ENCODE data around the gene OLIG3. TPM values are rescaled to one million over a fixed set of nuclear protein-coding genes. Genes with fewer than 3 reads are reported as not detected.

The OLIG3 gene
- total RNA-seq, 1 experiment from 2014 or later: not detected

- no peaks in the 10 kb centered on the region for H3K9me3 ChIP-seq (ENCODE audit: insufficient read depth, low read depth)
- H3F3A ChIP-seq (ENCODE audit: insufficient read depth, low read depth): no peaks in the 10 kb centered on the region
- H3K9me2 ChIP-seq (ENCODE audit: insufficient read depth): no peaks in the 10 kb centered on the region
- H3K27me3 ChIP-seq (ENCODE audit: insufficient read depth, low read depth): peaks cover 25% of the 10 kb centered on the region
- no peak overlapping the region for H3K4me2 ChIP-seq
- no peaks in the 10 kb centered on the region for H3K4me1 ChIP-seq (replicated peaks; ENCODE audit: insufficient read depth)
- H2AFZ ChIP-seq: no peak overlapping the region
- BruUV-seq (replicated peaks): no TSS peak
- TF ChIP-seq CTCF (conservative IDR thresholded peaks at IDR 0.05) (no peak), EZH2 (IDR thresholded peaks at IDR 0.05; ENCODE audit: low read depth) (no peak)
- H3K27ac ChIP-seq: no peak overlapping the region
- intact Hi-C loops (cut with micrococcal nuclease; ENCODE audit: unreplicated experiment): no loop called here
- H3K79me2 ChIP-seq (ENCODE audit: low read depth): no peaks in the 10 kb centered on the region
- POLR2A ChIA-PET (ENCODE audit: unreplicated experiment): no interaction called here
- no peaks in the 10 kb centered on the region for H3K36me3 ChIP-seq (ENCODE audit: low read depth)
- no peak for DNase-seq
- CTCF ChIA-PET: no interaction called here
- H4K20me1 ChIP-seq (ENCODE audit: insufficient read depth): no peaks in the 10 kb centered on the region
- no peak overlapping the region for H3K4me3 ChIP-seq
Observed at GRCh38 chr6:137520520-137520919, 26.3 kb upstream of the OLIG3 start.

GRCh38 chr6:137519629-137520176 lies 25.5 kb upstream of the OLIG3 start:
- CTCF ChIA-PET: interaction anchor here (0.5 kb wide), 1 partner anchor 98 kb away, joined by 5 read pairs; no protein-coding TSS in a partner anchor
- no peak for TF ChIP-seq CTCF (conservative IDR thresholded peaks at IDR 0.05)
- no peak for TF ChIP-seq EZH2 (IDR thresholded peaks at IDR 0.05; ENCODE audit: low read depth)
- DNase-seq: no peak
- Histone ChIP-seq H3K36me3 (ENCODE audit: low read depth) (no peaks in the 10 kb centered on the region), H3K4me2 (no peak overlapping the region), H3K27ac (no peak overlapping the region), H3K27me3 (ENCODE audit: insufficient read depth, low read depth) (peaks cover 33% of the 10 kb centered on the region), H3K79me2 (ENCODE audit: low read depth) (no peaks in the 10 kb centered on the region), H3K9me3 (ENCODE audit: insufficient read depth, low read depth) (no peaks in the 10 kb centered on the region), H3K4me3 (no peak overlapping the region), H3K9me2 (ENCODE audit: insufficient read depth) (no peaks in the 10 kb centered on the region), H4K20me1 (ENCODE audit: insufficient read depth) (no peaks in the 10 kb centered on the region), H2AFZ (no peak overlapping the region), H3F3A (ENCODE audit: insufficient read depth, low read depth) (no peaks in the 10 kb centered on the region), H3K4me1 (replicated peaks; ENCODE audit: insufficient read depth) (no peaks in the 10 kb centered on the region)
- BruUV-seq (replicated peaks): no TSS peak
- intact Hi-C loops (cut with micrococcal nuclease; ENCODE audit: unreplicated experiment): no loop called here
- POLR2A ChIA-PET (ENCODE audit: unreplicated experiment): no interaction called here

- Histone ChIP-seq H3K27ac (no peak overlapping the region), H3K4me1 (replicated peaks; ENCODE audit: insufficient read depth) (no peaks in the 10 kb centered on the region), H4K20me1 (ENCODE audit: insufficient read depth) (no peaks in the 10 kb centered on the region), H3K36me3 (ENCODE audit: low read depth) (no peaks in the 10 kb centered on the region), H3K9me3 (ENCODE audit: insufficient read depth, low read depth) (no peaks in the 10 kb centered on the region), H3K4me3 (no peak overlapping the region), H3K79me2 (ENCODE audit: low read depth) (no peaks in the 10 kb centered on the region), H3K4me2 (no peak overlapping the region), H3F3A (ENCODE audit: insufficient read depth, low read depth) (no peaks in the 10 kb centered on the region), H2AFZ (no peak overlapping the region), H3K27me3 (ENCODE audit: insufficient read depth, low read depth) (peaks cover 42% of the 10 kb centered on the region), H3K9me2 (ENCODE audit: insufficient read depth) (no peaks in the 10 kb centered on the region)
- ChIA-PET CTCF (no interaction called here), POLR2A (ENCODE audit: unreplicated experiment) (no interaction called here)
- intact Hi-C loops (cut with micrococcal nuclease; ENCODE audit: unreplicated experiment): no loop called here
- BruUV-seq (replicated peaks): no TSS peak
- no peak for DNase-seq
- TF ChIP-seq EZH2 (IDR thresholded peaks at IDR 0.05; ENCODE audit: low read depth) (no peak), CTCF (conservative IDR thresholded peaks at IDR 0.05) (no peak)
Observed at GRCh38 chr6:137518386-137518983, 24.3 kb upstream of the OLIG3 start.

Data from PC-9 (cell line).